Endothelial cell of umbilical vein (primary cell): Measurements from ENCODE around the gene FANCC. TPM values are rescaled to one million over a fixed set of nuclear protein-coding genes. Genes with fewer than 3 reads are reported as not detected.

ENCODE experiments used
- BruUV-seq: library from RNA; stranded (reverse); fragments of 400-500 nt; replicated peaks from 2 replicates; lab custom pipeline; 2021; lab: Mats Ljungman, UMichigan
- CTCF ChIA-PET: fragments of 300-600, 350-600 bp; sonication (Branson Sonifier 250); formaldehyde crosslinking; loops from one replicate; lab custom pipeline; 2021; ENCODE audit warnings: antibody characterized with exemption, inconsistent platforms; lab: Charles Lee
- POLR2A ChIA-PET: fragments of 300-600, 350-600 bp; sonication (Branson Sonifier 250); formaldehyde crosslinking; loops from one replicate; lab custom pipeline; 2021; ENCODE audit warnings: antibody characterized with exemption, inconsistent platforms; lab: Charles Lee
- DNase-seq: peaks from one replicate; pipeline ENCODE4 v3.0.0-alpha.2; 2011; ENCODE audit warnings: low read depth, low spot score
- FAIRE-seq: peaks from 2 replicates; lab custom pipeline; 2011; peaks lifted over from hg19 to GRCh38; lab: Jason Lieb, UNC
- H2AFZ ChIP-seq: 2 replicates; pipeline ENCODE4 v1.6.0; 2012; ENCODE audit warnings: low read depth, low read length, control low read depth, inconsistent platforms
- H3K27ac ChIP-seq: 2 replicates; pipeline ENCODE4 v1.5.1; 2011; ENCODE audit warnings: low read depth, mild to moderate bottlenecking, control low read depth, low read length, moderate library complexity; ENCODE audit not compliant: insufficient read depth
- H3K27me3 ChIP-seq, 2 experiments: 2 replicates each; pipeline versions ENCODE4 v1.6.0 to v1.6.1; 2011; ENCODE audit warnings: low read length in 2 of 2, mixed read lengths in 1 of 2; ENCODE audit not compliant: control insufficient read depth in 2 of 2, insufficient read depth in 2 of 2
- H3K36me3 ChIP-seq, 2 experiments: 2 replicates in 1 of 2; 3 replicates in 1 of 2; pipeline ENCODE4 v1.5.1; 2011; ENCODE audit warnings: low read length in 2 of 2, mild to moderate bottlenecking in 1 of 2, moderate library complexity in 1 of 2; ENCODE audit not compliant: control insufficient read depth in 2 of 2, insufficient read depth in 2 of 2; ENCODE audit errors: extremely low read depth in 1 of 2
- H3K4me1 ChIP-seq: 3 replicates; pipeline ENCODE4 v1.5.1; 2011; ENCODE audit warnings: mild to moderate bottlenecking, low read length; ENCODE audit not compliant: control insufficient read depth, insufficient read depth; ENCODE audit errors: extremely low read depth
- H3K4me2 ChIP-seq: 2 replicates; pipeline ENCODE4 v1.6.1; 2011; ENCODE audit warnings: low read length, control low read depth, mixed read lengths; ENCODE audit not compliant: insufficient read depth
- H3K4me3 ChIP-seq, 3 experiments: fragments of 200-600 bp in 1 of 3; sonication (generic), shearing (Covaris generic) in 1 of 3; replicated peaks in 1 of 3; 2 replicates each; pipeline ENCODE4 v1.5.1; 2011 to 2016; ENCODE audit warnings: control low read depth in 3 of 3, low read length in 3 of 3, mild to moderate bottlenecking in 2 of 3, inconsistent platforms in 1 of 3, low read depth in 1 of 3, moderate library complexity in 1 of 3; ENCODE audit not compliant: insufficient read depth in 1 of 3
- H3K79me2 ChIP-seq: 2 replicates; pipeline ENCODE4 v1.6.0; 2012; ENCODE audit warnings: low read length, inconsistent platforms; ENCODE audit not compliant: control insufficient read depth, insufficient read depth
- H3K9ac ChIP-seq: replicated peaks from 2 replicates; pipeline ENCODE3; 2011; ENCODE audit warnings: low read length, control low read depth; ENCODE audit not compliant: insufficient read depth; ENCODE audit errors: extremely low read depth
- H3K9me1 ChIP-seq: replicated peaks from 3 replicates; pipeline ENCODE4 v1.6.0; 2011; ENCODE audit warnings: mild to moderate bottlenecking, low read length; ENCODE audit not compliant: control insufficient read depth, insufficient read depth; ENCODE audit errors: extremely low read depth
- H3K9me3 ChIP-seq: replicated peaks from 2 replicates; pipeline ENCODE4 v1.5.1; 2012; ENCODE audit warnings: low read length, inconsistent platforms; ENCODE audit not compliant: control insufficient read depth, insufficient read depth
- H4K20me1 ChIP-seq: replicated peaks from 2 replicates; pipeline ENCODE3; 2011; ENCODE audit warnings: mild to moderate bottlenecking, low read length; ENCODE audit not compliant: control insufficient read depth, insufficient read depth; ENCODE audit errors: extremely low read depth
- EZH2 ChIP-seq: IDR thresholded peaks from 2 replicates; pipeline ENCODE4 v1.6.1; 2012; ENCODE audit warnings: borderline replicate concordance, low read depth, mild to moderate bottlenecking, moderate library complexity, low read length, inconsistent platforms; ENCODE audit not compliant: severe bottlenecking
- FOS ChIP-seq: IDR thresholded peaks from 2 replicates; pipeline ENCODE4 v1.6.1; 2011; ENCODE audit warnings: mild to moderate bottlenecking, low read length, moderate library complexity, borderline replicate concordance; ENCODE audit not compliant: insufficient read depth
- GATA2 ChIP-seq: IDR thresholded peaks from 2 replicates; pipeline ENCODE4 v1.7.0; 2011; ENCODE audit warnings: low read depth, mild to moderate bottlenecking, moderate library complexity, mixed read lengths, low read length; ENCODE audit not compliant: insufficient read length, insufficient read depth
- MYC ChIP-seq: IDR thresholded peaks from one replicate; pipeline ENCODE4 v1.6.1; 2011; ENCODE audit warnings: mild to moderate bottlenecking, low read depth, low read length
- POLR2A ChIP-seq: IDR thresholded peaks from 2 replicates; pipeline ENCODE4 v1.6.1; 2012; ENCODE audit warnings: low read depth, mild to moderate bottlenecking, control low read depth, low read length
- dilution Hi-C: fragments of 300-500 bp; cut with MboI; formaldehyde crosslinking; loops from one replicate; pipeline ENCODE4 v1.15.0; 2019; ENCODE audit warnings: low sequenced_read_pairs; ENCODE audit not compliant: extremely low pct_ligation_motif_present
- intact Hi-C: fragments of 100-400 bp; cut with micrococcal nuclease; formaldehyde crosslinking; loops from one replicate; pipeline ENCODE4 v1.10.0; 2022
- polyA plus RNA-seq, 4 experiments: library from polyadenylated mRNA; depleted of rRNA in 3 of 4; stranded (reverse) in 3 of 4; unstranded in 1 of 4; fragments of >200 nt; gene quantifications; 2 replicates each; pipeline versions ENCODE4 v1.2.1 to v1.2.3, GENCODE V29; 2011 to 2012; ENCODE audit warnings: missing spikeins in 1 of 4
- total RNA-seq: library from RNA; stranded (reverse); gene quantifications from 2 replicates; pipeline ENCODE4 v1.2.3, GENCODE V29; 2021
- TF ChIP-seq, protein P1 (sequence below), 2 donors: IDR thresholded peaks; 1 replicate in 1 of 2; 2 replicates in 1 of 2; pipeline ENCODE4 v1.5.1; 2011; ENCODE audit warnings: low read length in 2 of 2, mild to moderate bottlenecking in 2 of 2, moderate library complexity in 2 of 2, control low read depth in 1 of 2, inconsistent platforms in 1 of 2, low read depth in 1 of 2; ENCODE audit not compliant: insufficient read depth in 1 of 2; ENCODE audit errors: extremely low read depth in 1 of 2

The FANCC gene
- total and polyA plus RNA-seq, 2 donors (not counting 3 experiments of a cell fraction or from before 2014, with no cell fraction given): 5.7 to 13.1 TPM

DNA sequence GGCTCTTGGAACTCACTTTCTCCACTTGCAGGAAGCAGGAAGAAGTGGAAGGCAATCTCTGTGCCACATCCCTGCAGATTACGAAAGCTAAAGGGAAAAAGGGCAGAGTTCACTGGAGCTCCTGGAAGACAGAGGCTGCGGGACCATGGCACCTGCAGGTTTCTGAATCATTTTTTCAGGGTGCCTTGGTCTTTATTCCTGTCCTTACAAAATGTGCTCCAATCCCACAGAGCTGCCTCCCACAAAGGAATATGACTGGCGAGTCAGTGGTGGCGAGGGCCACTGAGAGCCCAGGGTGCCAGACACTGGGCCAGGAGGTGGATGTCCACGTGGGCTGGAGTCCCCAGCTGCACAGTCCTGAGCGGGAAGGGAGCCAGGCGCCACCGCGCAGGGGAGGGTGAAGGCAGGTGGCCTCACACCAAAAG is 183.0 kb downstream of the FANCC start:
- Histone ChIP-seq H3K27ac (no peak overlapping the region), H3K9ac (no peak overlapping the region), H3K79me2 (no peaks in the 10 kb centered on the region), H3K9me3 (no peaks in the 10 kb centered on the region), H3K9me1 (no peaks in the 10 kb centered on the region), H3K4me3 (no peak overlapping the region), H3K36me3 (no peaks in the 10 kb centered on the region), H3K4me1 (no peaks in the 10 kb centered on the region), H3K27me3 (no peaks in the 10 kb centered on the region), H4K20me1 (no peaks in the 10 kb centered on the region), H2AFZ (no peak overlapping the region), H3K4me2 (no peak overlapping the region)
- TF ChIP-seq MYC (no peak), GATA2 (no peak), EZH2 (no peak), FOS (no peak), POLR2A (no peak)
- TF ChIP-seq, protein P1, sequence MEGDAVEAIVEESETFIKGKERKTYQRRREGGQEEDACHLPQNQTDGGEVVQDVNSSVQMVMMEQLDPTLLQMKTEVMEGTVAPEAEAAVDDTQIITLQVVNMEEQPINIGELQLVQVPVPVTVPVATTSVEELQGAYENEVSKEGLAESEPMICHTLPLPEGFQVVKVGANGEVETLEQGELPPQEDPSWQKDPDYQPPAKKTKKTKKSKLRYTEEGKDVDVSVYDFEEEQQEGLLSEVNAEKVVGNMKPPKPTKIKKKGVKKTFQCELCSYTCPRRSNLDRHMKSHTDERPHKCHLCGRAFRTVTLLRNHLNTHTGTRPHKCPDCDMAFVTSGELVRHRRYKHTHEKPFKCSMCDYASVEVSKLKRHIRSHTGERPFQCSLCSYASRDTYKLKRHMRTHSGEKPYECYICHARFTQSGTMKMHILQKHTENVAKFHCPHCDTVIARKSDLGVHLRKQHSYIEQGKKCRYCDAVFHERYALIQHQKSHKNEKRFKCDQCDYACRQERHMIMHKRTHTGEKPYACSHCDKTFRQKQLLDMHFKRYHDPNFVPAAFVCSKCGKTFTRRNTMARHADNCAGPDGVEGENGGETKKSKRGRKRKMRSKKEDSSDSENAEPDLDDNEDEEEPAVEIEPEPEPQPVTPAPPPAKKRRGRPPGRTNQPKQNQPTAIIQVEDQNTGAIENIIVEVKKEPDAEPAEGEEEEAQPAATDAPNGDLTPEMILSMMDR (IDR thresholded peaks at IDR 0.05; ENCODE audit: extremely low read depth in 1 of 2, insufficient read depth in 1 of 2, low read depth in 1 of 2, low read length in 2 of 2): no peak
- DNase-seq (no peak), FAIRE-seq (no peak)
- ChIA-PET CTCF (interaction anchor here (0.9 to 13.7 kb wide), 4 partner anchors 33 to 465 kb away, joined by 3 to 707 read pairs (median 8); no protein-coding TSS in a partner anchor), POLR2A (interaction anchor here (0.6 kb wide), 1 partner anchor 465 kb away, joined by 4 read pairs; no protein-coding TSS in a partner anchor)
- dilution Hi-C loops: loop anchor here (25.0 kb wide), 1 partner anchor 472 kb away; no protein-coding TSS in a partner anchor
- BruUV-seq: no TSS peak
- intact Hi-C loops: loop anchor here (5.0 kb wide), 2 partner anchors 133 to 1083 kb away; no protein-coding TSS in a partner anchor
